OCI-LY7 (cell line): ENCODE data around the gene CRYGN. TPM values are rescaled to one million over a fixed set of nuclear protein-coding genes. Genes with fewer than 3 reads are reported as not detected.

Experiments
- BruUV-seq: library from RNA; stranded (reverse); fragments of 400-500 nt; replicated peaks from 2 replicates; lab custom pipeline; 2021; lab: Mats Ljungman, UMichigan
- CTCF ChIA-PET: fragments of 300-600 bp; sonication (Branson Sonifier 250); formaldehyde crosslinking; loops from one replicate; lab custom pipeline; 2022; ENCODE audit warnings: antibody characterized with exemption; ENCODE audit not compliant: unreplicated experiment; lab: Charles Lee
- POLR2A ChIA-PET: fragments of 300-600 bp; sonication (Branson Sonifier 250); formaldehyde crosslinking; loops from one replicate; lab custom pipeline; 2022; ENCODE audit warnings: antibody characterized with exemption; lab: Charles Lee
- DNase-seq: peaks from one replicate; pipeline ENCODE4 v3.0.0-alpha.2; 2015; ENCODE audit warnings: low spot score
- H2AFZ ChIP-seq: fragments of 200-600 bp; sonication (generic), shearing (Covaris generic); 2 replicates; pipeline ENCODE4 v1.6.1; 2014; ENCODE audit warnings: mild to moderate bottlenecking, antibody characterized with exemption, low read length, moderate library complexity
- H3K27ac ChIP-seq: fragments of 200-600 bp; sonication (generic); 2 replicates; pipeline ENCODE4 v1.5.1; 2014; ENCODE audit warnings: mixed run types, low read depth, mild to moderate bottlenecking, moderate library complexity, low read length, inconsistent platforms; ENCODE audit not compliant: poor library complexity, severe bottlenecking
- H3K36me3 ChIP-seq: fragments of 200-600 bp; sonication (generic); 2 replicates; pipeline ENCODE4 v1.6.1; 2014; ENCODE audit warnings: mild to moderate bottlenecking, antibody characterized with exemption, low read length, moderate library complexity, mixed read lengths; ENCODE audit not compliant: insufficient read depth
- H3K4me1 ChIP-seq: fragments of 200-600 bp; sonication (generic); 2 replicates; pipeline ENCODE4 v1.5.1; 2014; ENCODE audit warnings: mild to moderate bottlenecking, low read length; ENCODE audit not compliant: insufficient read depth, poor library complexity, severe bottlenecking
- H3K4me2 ChIP-seq: fragments of 200-600 bp; sonication (generic); 2 replicates; pipeline ENCODE4 v1.6.1; 2014; ENCODE audit warnings: mild to moderate bottlenecking, low read length
- H3K4me3 ChIP-seq: fragments of 200-600 bp; sonication (generic); 2 replicates; pipeline ENCODE4 v1.5.1; 2014; ENCODE audit warnings: mild to moderate bottlenecking, low read depth, low read length; ENCODE audit not compliant: poor library complexity, severe bottlenecking
- H3K79me2 ChIP-seq: fragments of 200-600 bp; sonication (generic); 2 replicates; pipeline ENCODE4 v1.6.1; 2016; ENCODE audit warnings: low read depth, mild to moderate bottlenecking, low read length, moderate library complexity, mixed read lengths; ENCODE audit not compliant: insufficient read depth
- H3K9me2 ChIP-seq: fragments of 200-600 bp; sonication (generic); 2 replicates; pipeline ENCODE4 v1.6.1; 2016; ENCODE audit warnings: mild to moderate bottlenecking, low read length, mixed read lengths; ENCODE audit not compliant: insufficient read depth
- H3K9me3 ChIP-seq: fragments of 200-600 bp; sonication (generic); 2 replicates; pipeline ENCODE4 v1.6.1; 2014; ENCODE audit warnings: mild to moderate bottlenecking, mixed run types, low read length, mixed read lengths
- H4K20me1 ChIP-seq: fragments of 200-600 bp; sonication (generic); 2 replicates; pipeline ENCODE4 v1.6.1; 2014; ENCODE audit warnings: mild to moderate bottlenecking, antibody characterized with exemption, low read length, moderate library complexity, mixed read lengths; ENCODE audit not compliant: insufficient read depth
- CTCF ChIP-seq: fragments of 200-600 bp; sonication (generic); conservative IDR thresholded peaks from 2 replicates; pipeline ENCODE4 v1.5.1; 2014; ENCODE audit warnings: mild to moderate bottlenecking, antibody characterized with exemption, low read length, moderate library complexity, mixed read lengths
- EZH2phosphoT487 ChIP-seq: fragments of 200-600 bp; sonication (generic); IDR thresholded peaks from 2 replicates; pipeline ENCODE4 v1.6.1; 2018; ENCODE audit warnings: low read depth, borderline replicate concordance, mild to moderate bottlenecking, mixed run types, antibody characterized with exemption, low read length, moderate library complexity, mixed read lengths
- intact Hi-C: fragments of 100-400 bp; cut with micrococcal nuclease; formaldehyde crosslinking; loops from one replicate; pipeline ENCODE4 v1.10.0; 2022; ENCODE audit not compliant: unreplicated experiment
- total RNA-seq, 2 experiments: library from RNA; depleted of rRNA in 1 of 2; stranded (reverse); fragments of >200 nt in 1 of 2; shearing (Covaris generic) in 1 of 2; gene quantifications; 2 replicates each; pipeline ENCODE4 v1.2.3, GENCODE V29; 2014 to 2022

Gene CRYGN
- total RNA-seq, 2 experiments from 2014 or later, result 0.09 TPM; not detected in 1

GRCh38 chr7:151429560-151430331 is 10.2 kb downstream of the CRYGN start:
- no TSS peak for BruUV-seq
- ChIA-PET CTCF (interaction anchor here (0.6 kb wide), 1 partner anchor 108 kb away, joined by 6 read pairs; no protein-coding TSS in a partner anchor), POLR2A (interaction anchor here (0.6 kb wide), 1 partner anchor 14 kb away, joined by 4 read pairs; no protein-coding TSS in a partner anchor)
- Histone ChIP-seq H4K20me1 (no peaks in the 10 kb centered on the region), H3K36me3 (no peaks in the 10 kb centered on the region), H3K9me2 (no peaks in the 10 kb centered on the region), H2AFZ (no peak overlapping the region), H3K4me1 (peaks cover 13% of the 10 kb centered on the region), H3K4me3 (no peak overlapping the region), H3K27ac (no peak overlapping the region), H3K79me2 (no peaks in the 10 kb centered on the region), H3K9me3 (no peaks in the 10 kb centered on the region), H3K4me2 (peak overlapping the region; percentile 16; the same call in 1 of the 2 replicates)
- intact Hi-C loops, result no loop called here
- peak; percentile 43 for DNase-seq
- TF ChIP-seq EZH2phosphoT487 (no peak), CTCF (no peak)

GRCh38 chr7:151429237-151429559 is 10.7 kb downstream of the CRYGN start:
- DNase-seq, result no peak
- no peak overlapping the region for H3K4me3 ChIP-seq
- CTCF ChIA-PET, result interaction anchor here (0.6 kb wide), 1 partner anchor 107 kb away, joined by 6 read pairs; no protein-coding TSS in a partner anchor
- no peaks in the 10 kb centered on the region for H3K9me3 ChIP-seq
- POLR2A ChIA-PET, result no interaction called here
- no peaks in the 10 kb centered on the region for H4K20me1 ChIP-seq
- H3K9me2 ChIP-seq, result no peaks in the 10 kb centered on the region
- H3K4me2 ChIP-seq, result no peak overlapping the region
- peaks cover 13% of the 10 kb centered on the region for H3K4me1 ChIP-seq
- H3K27ac ChIP-seq, result no peak overlapping the region
- intact Hi-C loops, result no loop called here
- no peak for TF ChIP-seq CTCF
- no peak for TF ChIP-seq EZH2phosphoT487
- no peaks in the 10 kb centered on the region for H3K36me3 ChIP-seq
- no peak overlapping the region for H2AFZ ChIP-seq
- H3K79me2 ChIP-seq, result no peaks in the 10 kb centered on the region
- no TSS peak for BruUV-seq
